H9 (cell line): Measurements from ENCODE around the gene TIAM1. TPM values are rescaled to one million over a fixed set of nuclear protein-coding genes. Genes with fewer than 3 reads are reported as not detected.

ENCODE experiments used
- DNase-seq: peaks from one replicate; pipeline ENCODE4 v3.0.0-alpha.2; 2017
- H2AFZ ChIP-seq: one replicate; pipeline ENCODE4 v1.6.1; 2013; ENCODE audit warnings: mild to moderate bottlenecking, low read length, control low read depth, moderate library complexity
- H2AK5ac ChIP-seq: 2 replicates; pipeline ENCODE4 v1.6.1; 2013; ENCODE audit warnings: low read length, control low read depth, mixed read lengths; ENCODE audit not compliant: insufficient read length
- H2BK120ac ChIP-seq: one replicate; pipeline ENCODE4 v1.6.1; 2013; ENCODE audit warnings: low read depth, mild to moderate bottlenecking, low read length, control low read depth, inconsistent platforms; ENCODE audit not compliant: poor library complexity, severe bottlenecking
- H2BK12ac ChIP-seq: 2 replicates; pipeline ENCODE4 v1.6.1; 2013; ENCODE audit warnings: low read length, control low read depth, mixed read lengths, low read depth; ENCODE audit not compliant: insufficient read length
- H2BK15ac ChIP-seq: 2 replicates; pipeline ENCODE4 v1.6.1; 2013; ENCODE audit warnings: low read depth, low read length, control low read depth
- H2BK20ac ChIP-seq: one replicate; pipeline ENCODE4 v1.6.1; 2013; ENCODE audit warnings: low read depth, mild to moderate bottlenecking, low read length, control low read depth, inconsistent platforms; ENCODE audit not compliant: poor library complexity, severe bottlenecking
- H2BK5ac ChIP-seq: 2 replicates; pipeline ENCODE4 v1.6.1; 2013; ENCODE audit warnings: low read length, control low read depth, mixed read lengths; ENCODE audit not compliant: insufficient read length
- H3K14ac ChIP-seq: 2 replicates; pipeline ENCODE4 v1.6.1; 2013; ENCODE audit warnings: low read length, control low read depth; ENCODE audit not compliant: insufficient read depth
- H3K18ac ChIP-seq: 2 replicates; pipeline ENCODE4 v1.6.1; 2013; ENCODE audit warnings: low read depth, mild to moderate bottlenecking, mixed read lengths, low read length, control low read depth; ENCODE audit not compliant: insufficient read length
- H3K23ac ChIP-seq: 2 replicates; pipeline ENCODE4 v1.6.1; 2013; ENCODE audit warnings: low read length, control low read depth, mixed read lengths, low read depth; ENCODE audit not compliant: insufficient read length
- H3K23me2 ChIP-seq: 2 replicates; pipeline ENCODE4 v1.6.1; 2013; ENCODE audit warnings: low read depth, mild to moderate bottlenecking, mixed read lengths, low read length, control low read depth; ENCODE audit not compliant: insufficient read length, poor library complexity, severe bottlenecking
- H3K27ac ChIP-seq: 2 replicates; pipeline ENCODE4 v1.5.1; 2013; ENCODE audit warnings: low read length, control low read depth, mixed read lengths, low read depth; ENCODE audit not compliant: insufficient read length
- H3K27me3 ChIP-seq: 2 replicates; pipeline ENCODE4 v1.6.1; 2013; ENCODE audit warnings: low read length, control low read depth, inconsistent platforms; ENCODE audit not compliant: insufficient read depth
- H3K4ac ChIP-seq: 2 replicates; pipeline ENCODE4 v1.6.1; 2013; ENCODE audit warnings: low read depth, mild to moderate bottlenecking, control low read depth, inconsistent platforms, low read length, moderate library complexity
- H3K4me1 ChIP-seq: 2 replicates; pipeline ENCODE4 v1.6.1; 2013; ENCODE audit warnings: low read length, control low read depth, inconsistent platforms; ENCODE audit not compliant: insufficient read depth
- H3K4me2 ChIP-seq: 2 replicates; pipeline ENCODE4 v1.6.1; 2013; ENCODE audit warnings: low read length, control low read depth, mixed read lengths; ENCODE audit not compliant: insufficient read length, insufficient read depth
- H3K56ac ChIP-seq: 2 replicates; pipeline ENCODE4 v1.6.1; 2013; ENCODE audit warnings: low read depth, mild to moderate bottlenecking, mixed read lengths, low read length, control low read depth; ENCODE audit not compliant: insufficient read length
- H3K79me1 ChIP-seq: 2 replicates; pipeline ENCODE4 v1.6.1; 2013; ENCODE audit warnings: low read depth, mild to moderate bottlenecking, moderate library complexity, low read length, control low read depth, inconsistent platforms; ENCODE audit not compliant: insufficient read depth, poor library complexity, severe bottlenecking
- H3K79me2 ChIP-seq: 2 replicates; pipeline ENCODE4 v1.6.1; 2013; ENCODE audit warnings: low read length, control low read depth, inconsistent platforms; ENCODE audit not compliant: insufficient read depth
- H3K9ac ChIP-seq: 2 replicates; pipeline ENCODE4 v1.6.1; 2013; ENCODE audit warnings: low read length, control low read depth, mixed read lengths; ENCODE audit not compliant: insufficient read length; ENCODE audit errors: extremely low read depth
- H3K9me3 ChIP-seq: one replicate; pipeline ENCODE4 v1.6.1; 2013; ENCODE audit warnings: low read depth, low read length, inconsistent platforms; ENCODE audit not compliant: control insufficient read depth
- H3T11ph ChIP-seq: one replicate; pipeline ENCODE4 v1.6.1; 2013; ENCODE audit warnings: mild to moderate bottlenecking, low read length, control low read depth, inconsistent platforms
- H4K20me1 ChIP-seq: one replicate; pipeline ENCODE4 v1.6.1; 2013; ENCODE audit not compliant: control insufficient read depth, insufficient read length, insufficient read depth
- H4K5ac ChIP-seq: 2 replicates; pipeline ENCODE4 v1.6.1; 2013; ENCODE audit warnings: low read depth, mild to moderate bottlenecking, mixed read lengths, low read length, control low read depth; ENCODE audit not compliant: insufficient read length
- H4K8ac ChIP-seq: replicated peaks from 2 replicates; pipeline ENCODE4 v1.6.1; 2013; ENCODE audit warnings: low read length, control low read depth, mixed read lengths, low read depth; ENCODE audit not compliant: insufficient read length
- H4K91ac ChIP-seq: 2 replicates; pipeline ENCODE4 v1.6.1; 2013; ENCODE audit warnings: low read depth, mild to moderate bottlenecking, moderate library complexity, mixed read lengths, low read length, control low read depth; ENCODE audit not compliant: insufficient read length
- H3K27ac Mint-ChIP-seq, 3 experiments: 2 replicates in 2 of 3; 3 replicates in 1 of 3; pipeline ENCODE4 v1.8.0; 2020 to 2021; ENCODE audit warnings: mixed read lengths in 3 of 3, mild to moderate bottlenecking in 1 of 3, moderate library complexity in 1 of 3
- H3K27me3 Mint-ChIP-seq: 2 replicates; pipeline ENCODE4 v1.8.0; 2021; ENCODE audit warnings: low read depth, mild to moderate bottlenecking, moderate library complexity, mixed read lengths
- H3K36me3 Mint-ChIP-seq, 3 experiments: 2 replicates in 2 of 3; 3 replicates in 1 of 3; pipeline ENCODE4 v1.8.0; 2020 to 2021; ENCODE audit warnings: low read depth in 3 of 3, mixed read lengths in 3 of 3; ENCODE audit not compliant: insufficient read depth in 1 of 3
- H3K4me1 Mint-ChIP-seq, 2 experiments: 2 replicates each; pipeline ENCODE4 v1.8.0; 2020; ENCODE audit warnings: mixed read lengths in 2 of 2
- H3K4me3 Mint-ChIP-seq, 2 experiments: 2 replicates in 1 of 2; 3 replicates in 1 of 2; pipeline ENCODE4 v1.8.0; 2020 to 2021; ENCODE audit warnings: mild to moderate bottlenecking in 2 of 2, mixed read lengths in 2 of 2, moderate library complexity in 1 of 2
- H3K9me3 Mint-ChIP-seq, 2 experiments: 2 replicates in 1 of 2; 3 replicates in 1 of 2; pipeline ENCODE4 v1.8.0; 2020; ENCODE audit warnings: mild to moderate bottlenecking in 2 of 2, mixed read lengths in 2 of 2, moderate library complexity in 1 of 2
- WGBS: extraction: QIAGEN DNeasy Blood & Tissue Kit; methylation state at CpG from one replicate; pipeline ENCODE4 v1.1.7; 2013; ENCODE audit warnings: missing lambda C conversion rate, low lambda C conversion rate, mixed read lengths; ENCODE audit not compliant: insufficient read length; ENCODE audit errors: extremely low coverage; 5-methylcytosine and 5-hydroxymethylcytosine counted together
- total RNA-seq: library from RNA; stranded (reverse); gene quantifications from 2 replicates; pipeline ENCODE4 v1.2.1, GENCODE V29; 2021
- TF ChIP-seq, protein P1 (sequence below): fragments of 200-600 bp; sonication (generic); conservative IDR thresholded peaks from 3 replicates; pipeline ENCODE4 v1.8.0; 2021; ENCODE audit warnings: antibody characterized with exemption, mild to moderate bottlenecking

Gene TIAM1
- total RNA-seq, 1 experiment from 2014 or later = 23.1 TPM

DNA sequence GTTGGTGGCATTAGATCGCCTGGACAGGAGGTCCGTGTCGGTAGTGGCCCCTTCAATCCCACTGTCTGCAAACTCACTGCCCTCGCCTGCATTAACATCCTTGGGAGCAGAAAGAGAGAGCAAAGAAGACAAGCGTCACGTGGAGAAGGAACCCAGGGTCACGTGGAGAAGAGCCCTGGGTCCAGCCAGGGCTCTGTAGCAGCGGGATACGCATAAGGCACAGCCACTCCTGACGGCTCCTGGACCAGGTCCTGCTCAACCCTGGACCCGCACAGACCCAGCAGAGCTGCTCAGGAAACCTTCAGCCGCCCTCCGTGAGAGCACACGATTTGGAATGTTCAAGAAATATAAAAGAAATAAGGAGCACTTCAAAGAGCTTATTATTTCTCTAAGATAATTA is 92.0 kb downstream of the TIAM1 start:
- Histone ChIP-seq H2BK120ac (no peak overlapping the region), H2BK15ac (no peak overlapping the region), H3K4me2 (no peak overlapping the region), H3K27ac (no peak overlapping the region), H3T11ph (no peak overlapping the region), H3K18ac (no peak overlapping the region), H3K79me1 (no peaks in the 10 kb centered on the region), H2BK12ac (no peak overlapping the region), H3K27me3 (no peaks in the 10 kb centered on the region), H3K4ac (no peak overlapping the region), H4K5ac (no peak overlapping the region), H3K56ac (no peak overlapping the region), H4K8ac (no peak overlapping the region), H4K91ac (no peak overlapping the region), H3K9me3 (no peaks in the 10 kb centered on the region), H3K23me2 (no peaks in the 10 kb centered on the region), H3K4me1 (peaks cover 6% of the 10 kb centered on the region), H2BK5ac (no peak overlapping the region), H3K9ac (no peak overlapping the region), H3K23ac (no peak overlapping the region), H2AK5ac (no peak overlapping the region), H2BK20ac (no peak overlapping the region), H3K14ac (no peak overlapping the region), H2AFZ (no peak overlapping the region), H4K20me1 (no peaks in the 10 kb centered on the region), H3K79me2 (no peaks in the 10 kb centered on the region)
- Mint-ChIP-seq H3K36me3 (peaks cover 0 to 6% (median 4%) of the 10 kb centered on the region in 3 experiments; a peak in 4 of 7 replicates), H3K27me3 (no peaks in the 10 kb centered on the region), H3K9me3 (no peaks in the 10 kb centered on the region), H3K27ac (no peak overlapping the region; a peak in 1 of 7 replicates), H3K4me3 (no peak overlapping the region), H3K4me1 (peaks cover 41 to 45% of the 10 kb centered on the region in 2 experiments)
- TF ChIP-seq, protein P1, sequence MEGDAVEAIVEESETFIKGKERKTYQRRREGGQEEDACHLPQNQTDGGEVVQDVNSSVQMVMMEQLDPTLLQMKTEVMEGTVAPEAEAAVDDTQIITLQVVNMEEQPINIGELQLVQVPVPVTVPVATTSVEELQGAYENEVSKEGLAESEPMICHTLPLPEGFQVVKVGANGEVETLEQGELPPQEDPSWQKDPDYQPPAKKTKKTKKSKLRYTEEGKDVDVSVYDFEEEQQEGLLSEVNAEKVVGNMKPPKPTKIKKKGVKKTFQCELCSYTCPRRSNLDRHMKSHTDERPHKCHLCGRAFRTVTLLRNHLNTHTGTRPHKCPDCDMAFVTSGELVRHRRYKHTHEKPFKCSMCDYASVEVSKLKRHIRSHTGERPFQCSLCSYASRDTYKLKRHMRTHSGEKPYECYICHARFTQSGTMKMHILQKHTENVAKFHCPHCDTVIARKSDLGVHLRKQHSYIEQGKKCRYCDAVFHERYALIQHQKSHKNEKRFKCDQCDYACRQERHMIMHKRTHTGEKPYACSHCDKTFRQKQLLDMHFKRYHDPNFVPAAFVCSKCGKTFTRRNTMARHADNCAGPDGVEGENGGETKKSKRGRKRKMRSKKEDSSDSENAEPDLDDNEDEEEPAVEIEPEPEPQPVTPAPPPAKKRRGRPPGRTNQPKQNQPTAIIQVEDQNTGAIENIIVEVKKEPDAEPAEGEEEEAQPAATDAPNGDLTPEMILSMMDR = no peak
- no peak for DNase-seq
- no CpG with 5 or more reads among the region's 14 CpGs for WGBS
